Mucosa of gallbladder (tissue), 1 donor: ENCODE measurements around the gene CD300LG. TPM values are rescaled to one million over a fixed set of nuclear protein-coding genes. Genes with fewer than 3 reads are reported as not detected.
A peak's percentile ranks its signal among the peaks of the same experiment; 100 is the strongest.

ENCODE experiments used
- DNase-seq: peaks from one replicate; pipeline ENCODE4 v3.0.0-alpha.2; 2020; ENCODE audit warnings: low spot score
- total RNA-seq: library from RNA; stranded (reverse); gene quantifications from one replicate; pipeline ENCODE4 v1.2.1, GENCODE V29; 2021
- donor health status: DM: no; HTN: no; CAD: no.

Gene CD300LG
- total RNA-seq, 1 donor from 2014 or later: 1.5 TPM

GRCh38 chr17:43907425-43907981, 60.5 kb downstream of the CD300LG start, which contains the start of gene MPP2:
Gene MPP2 (minus strand): TSS chr17:43907536. CDS start chr17:43904460, 3,076 bp downstream.
- peak; percentile 53 for DNase-seq

GRCh38 chr17:43907998-43908721, 61.2 kb downstream of the CD300LG start:
- peak; percentile 64 for DNase-seq

DNA sequence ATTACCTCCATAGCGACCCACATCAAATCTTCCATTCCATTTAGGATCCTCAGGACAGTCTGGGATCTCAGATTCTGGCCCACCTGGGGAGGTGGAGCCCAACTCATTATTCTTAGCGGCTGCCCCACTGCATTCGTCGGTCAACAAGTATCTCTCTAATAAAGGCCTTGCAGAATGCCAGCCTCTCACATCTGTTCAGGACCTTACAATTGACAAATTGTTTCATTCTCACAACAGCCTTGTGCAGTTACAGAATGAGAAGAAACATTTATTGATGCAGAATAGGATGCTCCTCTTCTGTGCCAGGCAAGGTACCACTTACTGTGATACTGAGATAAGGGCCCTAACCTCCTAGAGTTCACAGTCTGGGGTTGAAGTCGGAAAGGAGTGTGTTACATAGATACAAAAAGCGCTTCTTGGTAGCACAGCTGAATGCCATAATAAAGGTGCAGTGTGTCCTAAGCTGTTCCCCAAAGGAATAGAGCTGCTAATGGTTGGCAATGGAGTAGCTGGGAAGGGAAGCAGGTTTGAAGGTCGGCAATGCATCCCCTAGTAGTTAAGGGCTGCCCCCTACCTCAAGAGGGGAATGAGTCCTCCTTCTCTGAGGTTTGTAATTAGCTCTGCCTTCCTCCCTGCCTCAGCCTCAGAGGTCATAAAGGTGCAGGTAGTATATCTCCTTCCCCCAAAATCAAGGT, 62.7 kb downstream of the CD300LG start:
- DNase-seq: no peak

DNA sequence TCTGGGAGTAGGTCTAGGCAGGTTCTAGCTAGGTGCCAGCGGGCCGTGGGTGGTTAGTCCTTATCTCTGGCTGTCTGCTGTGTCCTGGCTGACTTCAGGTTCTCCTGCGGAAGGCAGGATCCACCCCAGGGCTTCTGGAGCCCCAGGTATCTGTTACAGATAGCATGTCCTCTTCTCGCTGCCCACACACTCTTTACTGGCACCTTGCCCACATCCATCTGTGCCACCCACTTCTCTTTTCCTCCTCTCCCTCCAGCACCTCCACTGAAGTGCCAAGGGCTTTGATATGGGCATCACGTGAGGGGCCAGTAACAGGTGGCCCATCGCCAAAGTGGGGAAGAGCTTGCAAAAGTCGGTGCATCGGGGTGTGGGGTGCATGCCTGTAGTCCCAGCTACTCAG, 64.9 kb downstream of the CD300LG start:
- no peak for DNase-seq

GRCh38 chr17:43912635-43913304, 65.8 kb downstream of the CD300LG start:
- no peak for DNase-seq

Other genes with a start within 250 kb of the CD300LG start
- 5.0 TPM for gene MEOX1, start 185.3 kb upstream of the CD300LG start, total RNA-seq
- gene SOST, start 88.4 kb upstream of the CD300LG start, total RNA-seq: not detected
- 127 TPM for gene DUSP3, start 68.2 kb upstream of the CD300LG start, total RNA-seq
- not detected for gene CFAP97D1, start 66.7 kb upstream of the CD300LG start, total RNA-seq
- 19.2 TPM for gene MPP3, start 14.0 kb upstream of the CD300LG start, total RNA-seq
- gene MPP2, start 60.4 kb downstream of the CD300LG start, total RNA-seq: 7.0 TPM
- not detected for gene PPY, start 95.3 kb downstream of the CD300LG start, total RNA-seq
- not detected for gene PYY, start 106.8 kb downstream of the CD300LG start, total RNA-seq
- gene NAGS, start 157.4 kb downstream of the CD300LG start, total RNA-seq: 3.6 TPM
- 33.4 TPM for gene TMEM101, start 167.8 kb downstream of the CD300LG start, total RNA-seq
- 47.3 TPM for gene LSM12, start 219.5 kb downstream of the CD300LG start, total RNA-seq
- gene G6PC3, start 223.6 kb downstream of the CD300LG start, total RNA-seq: 62.3 TPM